ENCODE data around the gene PEX14.

Gene PEX14

DNA sequence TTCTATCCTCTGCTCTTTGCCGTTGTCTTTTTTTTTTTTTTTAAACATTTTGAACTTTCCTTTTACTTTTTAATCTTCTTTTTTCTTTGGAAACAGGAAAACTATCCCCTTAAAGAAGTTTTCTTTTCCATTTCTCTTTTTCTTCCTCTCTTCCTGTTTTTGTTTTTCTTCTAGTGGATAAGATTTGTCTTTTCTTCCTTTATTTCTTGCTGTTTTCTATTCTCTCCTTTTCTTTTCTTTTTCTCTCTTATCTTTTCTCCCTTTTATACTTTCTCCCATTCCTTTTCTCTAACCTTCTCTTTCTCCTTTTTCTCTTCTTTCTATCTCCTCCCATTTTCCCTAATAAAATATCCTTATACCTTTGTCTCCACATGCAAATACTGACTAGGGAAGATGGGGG is 46.2 kb downstream of the PEX14 start:
- no peak for DNase-seq

DNA sequence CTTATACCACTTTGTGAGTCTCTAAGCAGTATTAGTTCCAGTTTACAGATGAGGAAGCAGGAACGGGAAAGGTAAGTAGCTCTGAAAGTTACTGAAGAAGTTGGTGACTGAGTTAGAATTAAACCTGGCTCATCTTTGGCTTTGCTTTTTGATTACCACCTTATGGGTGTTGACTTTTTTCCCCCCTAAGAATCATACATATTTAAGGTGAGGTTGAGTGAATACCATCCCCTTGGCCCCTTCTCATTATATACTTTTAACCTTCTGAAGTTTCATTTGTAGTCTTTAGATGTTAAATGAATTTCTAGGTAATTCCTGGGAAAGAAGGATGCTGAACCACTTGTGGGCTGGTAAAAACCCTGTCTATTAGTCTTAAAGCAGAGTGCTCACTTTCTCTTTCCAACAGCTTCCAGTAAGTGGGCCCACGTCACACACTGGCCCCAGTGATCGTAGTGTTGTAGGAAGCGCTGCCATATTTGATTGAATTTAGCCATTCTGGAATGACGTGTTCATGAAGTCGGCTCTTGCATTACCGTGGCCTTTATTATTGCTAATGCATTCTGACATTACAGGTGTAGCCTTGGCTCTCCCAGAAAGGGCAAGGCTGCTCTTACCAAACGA is 46.9 kb downstream of the PEX14 start:
- DNase-seq = no peak

DNA sequence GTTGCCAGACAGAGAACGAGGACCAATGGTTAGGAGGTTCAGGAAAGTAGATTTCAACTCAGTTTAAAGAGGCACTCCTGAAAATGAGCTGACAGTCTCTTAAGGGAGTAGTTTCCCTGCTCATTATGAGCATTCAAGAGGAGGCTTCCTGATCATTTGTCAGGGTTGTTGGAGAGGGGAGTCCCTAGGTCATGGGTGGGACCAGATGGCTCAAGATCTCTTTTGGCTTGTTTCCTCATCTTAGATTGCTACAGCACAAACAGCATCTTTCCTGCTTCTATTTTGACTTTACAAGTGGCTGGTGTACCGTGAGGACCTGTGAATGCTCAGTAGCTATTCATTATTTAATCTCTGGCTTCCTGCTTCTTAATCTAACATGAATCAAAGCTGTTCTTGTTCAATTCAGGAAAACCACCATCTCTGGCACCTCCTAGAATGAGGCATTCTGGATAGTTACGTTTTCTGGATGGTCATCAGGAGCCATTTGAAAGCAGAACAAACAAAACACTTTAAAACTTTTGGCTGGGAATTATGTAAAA is 47.6 kb downstream of the PEX14 start:
- DNase-seq = no peak

DNA sequence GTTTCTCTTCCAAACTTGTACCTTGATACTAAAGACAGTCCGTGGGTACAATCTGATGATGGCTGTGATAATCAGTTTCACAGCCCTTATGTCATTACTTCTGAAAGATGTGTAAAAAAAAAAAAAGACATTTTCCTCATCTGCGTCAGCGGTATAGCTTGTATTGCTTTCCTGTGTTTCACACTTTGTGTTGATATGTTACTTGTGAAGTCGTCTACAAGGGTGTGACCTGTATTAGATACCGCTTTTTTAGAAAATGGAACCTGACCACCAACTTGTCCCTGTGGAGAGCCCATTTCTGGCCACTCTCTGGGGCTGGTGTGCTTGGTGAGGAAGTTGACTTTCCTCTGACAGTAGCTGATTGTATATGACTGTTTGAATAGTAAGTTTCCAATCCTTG is 50.5 kb downstream of the PEX14 start:
- DNase-seq = no peak

DNA sequence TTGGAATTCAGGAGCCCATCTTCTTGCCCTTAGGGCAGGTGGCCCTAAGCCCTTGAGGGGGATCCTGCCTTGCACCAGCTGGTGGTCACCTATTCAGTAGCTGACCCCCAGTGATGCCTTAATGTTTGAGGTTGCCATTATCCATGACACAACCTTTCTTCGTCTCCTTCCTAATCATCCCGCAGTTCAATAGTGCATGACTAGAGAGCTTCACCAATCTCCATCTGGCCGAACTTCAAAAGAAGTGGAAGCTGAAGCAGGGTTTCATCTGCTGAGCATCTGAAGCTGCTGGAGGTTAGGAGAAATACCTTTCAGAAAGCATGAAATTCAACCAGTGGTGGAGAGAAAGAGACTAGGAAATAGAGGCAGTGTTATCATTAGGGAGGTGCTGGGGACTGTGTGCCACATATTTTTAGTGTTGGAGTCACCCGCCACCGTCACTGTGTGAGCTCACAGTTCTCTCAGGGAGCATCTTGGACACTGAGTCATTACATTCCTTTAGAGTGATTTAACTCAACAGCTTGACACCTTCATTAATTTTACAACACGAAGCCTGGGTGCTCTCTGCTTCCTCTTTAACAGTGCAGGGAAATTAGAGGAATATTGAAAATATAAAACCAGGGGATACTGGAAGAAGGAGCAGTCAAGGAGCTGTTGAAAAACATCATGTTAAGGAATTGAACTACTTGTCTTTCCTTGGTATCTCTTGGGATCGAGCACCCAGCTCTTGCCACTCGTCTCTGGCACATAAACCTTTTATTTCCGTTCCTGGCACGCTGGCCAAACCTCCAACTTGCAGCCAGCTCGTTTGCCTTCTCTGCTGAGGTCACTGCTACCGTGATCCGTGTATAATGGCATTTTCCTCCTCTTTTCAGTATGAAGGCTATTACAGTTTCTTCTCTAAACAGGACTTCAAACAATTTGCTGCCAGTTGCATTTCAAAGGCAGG is 53.6 kb downstream of the PEX14 start:
- peak; percentile 85 for DNase-seq

DNA sequence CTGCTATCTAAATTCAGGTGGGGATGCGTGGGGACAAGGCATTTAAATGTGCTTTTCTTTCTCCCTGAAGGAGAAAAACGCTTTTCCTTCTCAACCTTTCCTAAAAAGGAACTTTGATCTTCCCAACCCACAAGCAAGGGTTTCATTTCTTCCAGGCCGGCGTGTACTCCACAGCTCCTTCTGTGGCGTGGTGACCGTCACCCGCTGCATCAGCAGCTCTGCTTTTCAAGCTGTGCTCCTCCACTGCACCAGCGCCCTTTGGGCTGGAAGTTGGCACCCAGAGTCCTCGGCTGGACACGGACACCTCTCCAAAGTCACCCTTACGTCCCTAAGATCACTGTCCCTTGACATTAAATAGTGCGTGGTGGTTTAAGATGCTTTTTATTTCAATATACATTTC is 54.3 kb downstream of the PEX14 start:
- no peak for DNase-seq

DNA sequence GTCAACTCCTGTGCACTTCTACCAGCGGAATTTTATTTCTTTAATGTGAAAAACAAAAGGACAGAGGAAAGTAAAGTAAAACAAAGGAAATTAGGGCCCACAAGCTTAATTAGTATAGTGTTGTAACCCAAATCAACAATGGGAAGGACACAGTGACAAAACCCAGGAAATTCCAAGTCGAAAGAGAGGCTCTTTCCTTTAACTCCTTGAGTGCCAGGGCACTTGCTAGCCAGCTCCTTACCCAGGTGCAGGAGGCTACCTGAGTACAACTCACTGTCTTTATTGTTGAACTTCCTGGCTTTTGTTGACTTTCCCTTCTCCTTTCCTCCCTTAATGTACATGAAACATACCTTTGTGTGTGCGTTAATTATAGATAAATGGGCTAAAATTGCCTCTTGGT is 55.0 kb downstream of the PEX14 start:
- no peak for DNase-seq

DNA sequence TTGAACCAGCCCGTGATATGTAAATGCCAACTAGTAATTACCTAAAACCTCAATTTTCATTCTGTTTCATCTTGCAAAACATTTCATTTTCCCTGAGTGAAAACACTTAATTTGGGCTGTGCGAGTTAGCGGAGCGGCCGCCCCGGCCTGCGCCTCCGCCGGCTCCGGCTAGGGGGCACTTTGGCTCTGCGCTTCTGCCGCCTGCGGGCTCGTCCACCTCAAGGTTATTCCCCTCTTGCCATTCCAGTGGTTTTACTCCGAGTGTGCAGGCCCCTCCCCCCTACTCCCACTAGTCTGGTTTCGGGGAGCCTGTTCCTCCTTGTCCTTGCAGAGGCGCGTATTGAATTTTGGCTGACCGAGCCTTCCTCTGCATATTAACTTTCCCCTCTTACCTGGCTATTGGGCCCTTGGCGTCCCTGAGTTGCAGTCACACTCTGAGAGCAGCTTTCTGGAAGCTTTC is 55.6 kb downstream of the PEX14 start:
- peak; percentile 92 for DNase-seq

DNA sequence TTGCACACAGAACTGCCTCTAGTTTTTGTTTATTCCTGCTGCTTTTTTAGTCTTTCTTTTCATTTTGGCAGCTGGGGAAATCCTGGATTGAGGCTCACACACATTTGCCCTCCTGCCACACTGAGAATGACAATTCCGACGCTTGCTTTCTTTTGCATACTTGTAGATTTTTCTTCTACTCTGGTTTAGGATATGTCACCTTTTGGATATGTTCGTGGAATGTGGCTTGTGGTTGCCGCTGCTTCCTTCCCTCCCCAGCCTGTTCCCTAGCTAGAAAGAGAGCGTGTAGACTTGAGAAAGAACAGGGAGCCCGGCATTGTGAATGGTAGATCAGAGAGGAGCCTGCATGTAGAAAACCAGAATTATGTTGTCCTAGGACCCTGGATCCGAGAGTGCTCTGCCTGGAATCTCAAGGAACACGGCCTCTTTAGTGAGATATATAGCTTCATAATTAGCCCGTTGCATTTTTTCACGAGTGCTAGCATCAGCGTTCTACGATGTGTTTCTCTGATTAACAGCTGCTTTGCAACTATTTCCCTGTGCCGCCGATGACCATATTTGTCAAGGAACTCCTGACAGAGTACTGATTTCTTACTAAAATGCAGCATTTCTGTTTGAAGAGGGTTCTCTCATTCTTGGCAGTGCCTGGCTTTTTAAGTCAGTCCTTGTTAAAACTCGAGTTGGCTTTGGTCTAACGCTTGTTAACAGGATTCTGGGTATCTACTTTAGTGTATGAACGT is 56.2 kb downstream of the PEX14 start:
- peak; percentile 87 for DNase-seq

DNA sequence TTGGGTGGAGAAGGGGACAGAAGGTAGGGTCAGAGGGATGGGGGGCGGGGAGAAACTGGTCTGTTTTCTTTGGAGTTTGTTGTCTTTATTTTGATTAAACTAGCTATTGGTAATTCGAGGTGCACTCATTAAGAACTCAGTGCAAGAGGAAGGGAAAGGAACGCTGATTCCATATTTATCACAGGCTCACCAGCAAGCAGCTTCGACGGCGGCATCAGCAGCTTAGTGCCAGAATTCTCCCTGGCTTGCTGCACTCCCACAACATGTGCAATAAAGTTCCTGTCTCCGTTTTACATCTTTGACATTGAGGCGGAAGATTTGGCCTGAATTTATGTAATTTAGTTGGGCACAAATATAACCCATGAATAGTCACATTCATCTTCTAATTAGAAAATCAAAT is 57.6 kb downstream of the PEX14 start:
- DNase-seq = no peak

DNA sequence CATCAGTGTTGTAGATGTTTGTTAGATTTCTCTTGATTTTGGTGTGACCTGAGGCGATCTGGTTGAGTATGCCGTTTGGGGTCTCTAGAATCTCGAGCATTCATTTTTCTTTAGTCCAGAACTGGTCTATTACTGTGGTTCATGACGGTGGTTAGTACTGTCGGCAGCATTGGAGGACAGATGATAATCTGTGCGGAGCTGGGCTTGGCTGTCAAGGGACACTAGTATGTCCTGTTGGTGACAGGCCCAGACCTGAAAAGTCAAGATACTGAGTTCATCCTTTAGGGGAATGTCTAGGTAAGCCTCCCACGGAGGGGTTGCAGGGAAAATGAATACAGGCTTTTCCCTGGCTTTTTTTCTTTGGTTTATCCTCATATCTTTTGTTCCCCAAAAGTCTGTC is 59.8 kb downstream of the PEX14 start:
- no peak for DNase-seq

DNA sequence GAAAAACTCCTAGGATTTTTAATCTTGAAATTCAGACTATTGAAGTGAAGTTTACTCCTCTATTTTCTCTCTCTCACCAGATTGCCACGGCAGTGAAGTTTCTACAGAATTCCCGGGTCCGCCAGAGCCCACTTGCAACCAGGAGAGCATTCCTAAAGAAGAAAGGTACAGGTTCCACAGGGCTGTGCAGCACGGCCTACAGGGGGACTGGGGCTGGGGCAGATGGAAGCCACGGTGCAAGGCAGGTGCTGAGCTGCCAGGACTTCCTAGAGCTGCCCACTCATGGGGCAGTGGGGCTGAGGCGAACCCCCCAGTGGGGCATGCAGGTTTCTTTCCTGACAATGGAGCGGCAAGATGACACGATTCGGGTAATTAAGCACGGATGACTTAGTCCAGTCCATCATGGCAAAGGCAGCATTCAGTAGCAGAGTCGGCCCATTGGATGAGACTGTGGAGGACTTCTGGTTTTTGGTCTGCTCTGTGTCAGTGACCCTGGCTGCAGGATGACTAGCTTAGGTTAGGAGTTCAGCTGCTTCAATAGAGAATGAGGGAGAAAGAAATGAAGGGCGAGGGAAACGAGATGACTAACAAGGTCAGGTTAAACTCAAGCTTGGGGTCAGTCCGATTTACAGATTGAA is 61.5 kb downstream of the PEX14 start:
- DNase-seq = no peak

DNA sequence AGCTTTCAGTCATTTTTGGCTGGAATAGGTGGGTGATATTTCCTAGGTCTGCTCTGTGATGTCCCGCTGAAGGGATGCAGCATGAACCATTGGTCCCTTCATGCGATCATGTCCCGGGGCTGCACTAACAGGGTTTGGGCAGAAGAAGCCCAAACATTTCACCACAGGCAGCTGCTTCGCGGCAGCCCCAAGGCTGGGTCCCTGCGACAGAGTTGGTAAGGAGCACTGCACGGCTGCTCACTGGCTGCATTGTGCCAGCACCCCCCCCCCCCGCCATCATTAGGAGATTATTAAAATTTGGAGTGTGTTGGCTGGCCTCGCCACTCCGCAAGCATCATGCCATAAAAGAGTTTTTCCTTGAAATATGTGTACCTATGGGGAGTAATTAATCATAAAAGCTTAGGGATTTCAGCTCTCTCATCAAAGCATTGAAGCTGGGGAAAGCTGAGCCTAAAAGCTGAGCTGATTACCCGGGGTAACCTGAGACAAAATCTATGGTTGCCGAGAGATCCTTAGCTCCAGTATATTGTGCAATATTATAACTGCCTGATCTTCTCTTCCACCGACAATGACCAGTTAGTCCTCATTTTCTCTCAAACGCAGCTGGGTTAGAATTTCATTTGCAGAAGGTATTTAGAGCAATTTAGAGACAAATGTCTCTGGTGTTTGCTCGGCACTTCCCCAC is 62.5 kb downstream of the PEX14 start:
- DNase-seq = no peak

DNA sequence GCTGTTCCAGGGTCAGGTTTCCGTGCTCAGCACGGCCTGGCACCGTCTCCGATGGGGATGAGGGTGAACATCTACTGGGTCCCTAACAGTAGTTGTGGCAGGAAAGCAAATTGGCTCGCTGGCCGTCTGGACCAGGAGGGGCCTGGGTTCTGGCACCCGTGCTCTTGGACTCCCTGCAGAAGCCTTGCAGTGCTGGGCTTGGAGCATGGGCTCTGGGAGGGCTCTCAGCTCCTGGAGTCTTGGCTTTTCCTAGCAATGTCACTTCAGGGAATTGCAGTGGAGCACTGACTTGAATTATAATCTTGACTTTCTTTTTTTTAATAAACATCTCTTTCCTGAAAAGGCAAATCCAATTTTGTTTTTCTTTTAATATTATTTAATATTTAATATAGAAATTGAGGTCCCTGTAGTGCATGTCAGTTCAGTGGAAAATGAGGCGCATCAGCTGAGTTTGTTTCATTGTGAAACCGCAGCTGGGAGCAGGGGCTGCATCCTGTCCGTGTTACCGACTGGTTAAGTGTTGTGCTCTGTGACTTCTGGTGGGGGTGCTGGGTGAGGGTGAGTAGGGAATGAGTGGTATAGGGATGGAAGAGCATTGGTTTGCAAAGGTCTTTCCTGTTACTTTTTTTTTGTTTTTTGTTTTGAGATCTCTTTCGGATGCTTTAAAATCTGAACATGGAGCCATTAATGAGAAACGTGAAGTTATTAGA is 64.1 kb downstream of the PEX14 start:
- DNase-seq = no peak

DNA sequence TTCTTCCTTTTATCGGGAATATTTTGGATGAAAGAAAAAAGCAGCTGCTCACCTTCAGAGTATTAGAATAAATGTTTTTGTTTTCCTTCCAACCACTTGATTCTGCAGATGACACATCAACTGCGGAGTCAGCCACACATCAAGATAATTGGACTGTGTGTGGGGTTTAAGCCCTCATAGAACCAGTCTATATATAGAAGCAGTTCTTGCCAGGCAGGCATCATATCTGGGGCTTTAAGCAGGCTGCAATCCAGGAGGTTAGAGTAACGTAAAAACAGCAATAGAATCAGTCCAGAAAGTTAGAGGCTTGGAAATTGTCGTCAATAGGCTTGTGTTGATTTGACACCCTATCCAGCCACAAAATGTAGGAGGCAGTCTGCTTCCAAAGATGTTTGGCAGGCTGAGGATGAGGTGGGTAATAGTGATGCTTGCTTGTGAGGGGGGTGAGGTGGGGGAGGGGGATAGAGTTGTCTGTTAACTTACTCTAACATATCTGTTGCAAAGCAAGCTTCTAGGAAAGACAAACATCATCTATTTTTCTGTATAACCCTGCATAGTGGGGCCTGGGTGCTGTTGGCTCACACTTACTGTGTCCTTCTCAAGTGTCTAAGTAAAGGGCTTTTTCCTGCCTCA is 64.8 kb downstream of the PEX14 start:
- no peak for DNase-seq

DNA sequence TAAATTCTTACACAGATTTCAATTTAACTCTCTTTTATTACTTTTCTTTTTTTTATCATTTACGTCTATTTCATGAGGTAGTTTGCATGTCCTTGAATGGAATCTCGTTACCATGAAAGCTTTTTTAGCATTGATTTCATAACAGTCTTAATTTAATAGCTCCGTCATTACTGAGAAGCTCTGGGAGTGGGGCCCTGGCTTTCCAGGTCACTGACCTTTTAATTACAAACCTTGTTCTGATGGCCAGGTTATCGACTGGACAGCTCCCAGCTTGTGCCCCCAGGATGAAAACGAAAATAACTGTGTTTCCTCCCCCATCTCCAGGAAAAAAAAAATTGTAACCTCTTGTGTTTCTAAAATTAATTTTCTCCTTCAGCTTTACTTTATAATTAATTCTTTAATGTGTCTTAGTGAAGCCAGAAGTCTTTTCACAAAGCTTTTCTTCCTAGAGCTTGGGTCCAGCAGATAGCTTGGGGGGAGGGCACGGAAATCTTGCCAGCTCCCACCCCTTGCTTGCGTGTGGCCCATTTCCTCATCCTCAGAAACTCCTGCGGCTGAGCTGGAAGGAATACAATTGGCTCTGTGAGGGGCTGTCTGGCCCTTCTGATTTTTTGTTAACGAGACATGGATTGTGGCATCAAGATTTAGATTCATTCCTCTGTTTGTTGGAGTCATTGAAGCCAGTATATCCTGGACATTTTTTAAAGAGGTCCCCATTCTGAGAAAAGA is 65.7 kb downstream of the PEX14 start:
- no peak for DNase-seq

DNA sequence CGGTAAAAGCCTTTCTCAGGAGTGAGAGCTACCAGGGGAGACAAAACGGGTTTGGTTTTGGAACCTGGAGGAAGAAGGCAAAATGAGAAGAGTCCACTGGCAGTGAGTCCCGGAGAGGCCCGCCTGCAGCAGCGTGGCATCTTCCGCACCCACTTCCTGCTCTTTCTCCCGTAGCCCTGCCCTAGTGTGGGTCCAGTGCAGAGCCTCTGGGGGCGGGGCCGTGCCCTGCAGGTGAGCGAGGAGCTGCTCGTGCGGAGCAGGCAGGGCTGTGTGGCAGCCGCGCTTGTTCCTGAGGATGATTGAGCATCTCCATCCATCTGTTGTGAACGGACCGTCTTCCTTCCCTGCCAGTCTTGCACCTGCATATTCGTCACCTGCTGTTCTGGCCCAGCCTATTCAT is 66.5 kb downstream of the PEX14 start:
- DNase-seq = no peak

DNA sequence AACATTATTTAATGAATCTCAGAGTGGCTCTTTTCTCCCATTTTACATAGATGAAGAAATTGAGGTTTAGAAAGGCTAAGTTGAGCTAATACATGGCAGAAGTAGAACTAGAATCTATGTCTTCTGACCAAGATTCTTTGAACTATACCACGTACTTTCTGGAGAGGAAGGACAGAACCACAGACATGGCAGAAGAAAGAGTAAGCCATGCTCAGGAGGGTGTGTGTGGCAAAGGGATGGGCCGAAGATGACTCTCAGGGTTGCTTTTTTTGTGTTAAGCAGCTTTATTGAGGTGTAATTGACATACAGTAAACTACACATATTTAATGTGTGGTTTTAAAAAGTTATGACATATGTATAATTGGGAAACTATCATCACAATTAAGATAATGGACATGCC is 69.5 kb downstream of the PEX14 start:
- no peak for DNase-seq

DNA sequence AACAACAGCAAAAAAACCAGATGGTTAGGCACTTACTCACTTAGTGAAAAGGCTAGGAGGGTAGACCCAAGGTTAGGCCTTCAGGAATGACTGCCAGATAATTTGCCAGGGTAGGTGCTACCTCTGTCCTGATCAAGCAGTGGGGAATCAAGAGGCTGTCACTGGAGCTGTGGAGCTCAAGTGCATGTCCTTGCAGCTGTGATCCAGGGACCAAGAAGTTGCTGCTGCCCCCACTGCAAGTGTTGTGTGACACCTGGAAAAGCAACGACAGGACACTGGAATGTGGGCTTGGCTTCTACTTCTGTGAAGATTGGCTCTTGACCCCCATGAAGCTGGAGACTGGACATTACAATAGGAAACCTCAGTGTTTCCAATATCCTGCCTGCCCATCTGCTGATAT is 72.1 kb downstream of the PEX14 start:
- no peak for DNase-seq

DNA sequence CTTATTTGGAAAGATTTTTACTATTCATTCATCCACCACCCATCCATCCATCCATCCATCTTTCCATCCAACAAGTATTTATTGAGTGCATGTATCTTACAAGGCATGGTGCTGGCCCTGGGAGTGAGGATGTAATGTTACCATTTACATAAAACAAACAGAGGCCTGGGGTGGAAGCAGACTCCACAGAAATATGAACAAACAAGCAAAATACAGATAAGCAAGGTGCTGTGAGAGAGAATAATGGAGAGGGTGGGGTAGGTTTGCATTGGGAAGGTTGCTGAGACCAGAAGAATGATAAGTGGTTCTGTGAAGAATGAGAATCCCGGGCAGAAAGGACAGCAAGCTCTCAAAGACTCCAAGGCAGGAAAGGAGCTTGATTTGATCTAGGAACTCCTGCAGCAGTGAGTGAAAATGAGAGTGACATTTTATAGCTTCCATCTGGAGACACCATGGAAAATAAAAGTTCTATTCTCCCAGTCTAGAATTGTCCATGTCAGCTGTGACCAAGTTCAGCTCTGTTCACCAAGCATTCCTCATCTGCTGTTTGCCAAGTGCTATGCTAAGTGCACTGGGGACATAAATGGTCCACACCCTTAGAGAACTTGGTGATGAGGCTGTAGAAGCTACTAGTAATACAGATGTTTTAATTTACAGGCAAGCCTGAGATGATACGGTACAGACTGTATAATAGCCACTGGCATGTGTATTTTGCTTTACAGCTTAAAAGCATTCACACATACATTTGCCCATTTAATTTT is 75.3 kb downstream of the PEX14 start:
- DNase-seq = no peak
